OCI-LY7 (cell line): ENCODE data around the gene SWT1. TPM values are rescaled to one million over a fixed set of nuclear protein-coding genes. Genes with fewer than 3 reads are reported as not detected.

ENCODE experiments used
- BruUV-seq: library from RNA; stranded (reverse); fragments of 400-500 nt; replicated peaks from 2 replicates; lab custom pipeline; 2021; lab: Mats Ljungman, UMichigan
- CTCF ChIA-PET: fragments of 300-600 bp; sonication (Branson Sonifier 250); formaldehyde crosslinking; loops from one replicate; lab custom pipeline; 2022; ENCODE audit warnings: antibody characterized with exemption; ENCODE audit not compliant: unreplicated experiment; lab: Charles Lee
- POLR2A ChIA-PET: fragments of 300-600 bp; sonication (Branson Sonifier 250); formaldehyde crosslinking; loops from one replicate; lab custom pipeline; 2022; ENCODE audit warnings: antibody characterized with exemption; lab: Charles Lee
- DNase-seq: peaks from one replicate; pipeline ENCODE4 v3.0.0-alpha.2; 2015; ENCODE audit warnings: low spot score
- H2AFZ ChIP-seq: fragments of 200-600 bp; sonication (generic), shearing (Covaris generic); 2 replicates; pipeline ENCODE4 v1.6.1; 2014; ENCODE audit warnings: mild to moderate bottlenecking, antibody characterized with exemption, low read length, moderate library complexity
- H3K27ac ChIP-seq: fragments of 200-600 bp; sonication (generic); 2 replicates; pipeline ENCODE4 v1.5.1; 2014; ENCODE audit warnings: mixed run types, low read depth, mild to moderate bottlenecking, moderate library complexity, low read length, inconsistent platforms; ENCODE audit not compliant: poor library complexity, severe bottlenecking
- H3K36me3 ChIP-seq: fragments of 200-600 bp; sonication (generic); 2 replicates; pipeline ENCODE4 v1.6.1; 2014; ENCODE audit warnings: mild to moderate bottlenecking, antibody characterized with exemption, low read length, moderate library complexity, mixed read lengths; ENCODE audit not compliant: insufficient read depth
- H3K4me1 ChIP-seq: fragments of 200-600 bp; sonication (generic); 2 replicates; pipeline ENCODE4 v1.5.1; 2014; ENCODE audit warnings: mild to moderate bottlenecking, low read length; ENCODE audit not compliant: insufficient read depth, poor library complexity, severe bottlenecking
- H3K4me2 ChIP-seq: fragments of 200-600 bp; sonication (generic); 2 replicates; pipeline ENCODE4 v1.6.1; 2014; ENCODE audit warnings: mild to moderate bottlenecking, low read length
- H3K4me3 ChIP-seq: fragments of 200-600 bp; sonication (generic); 2 replicates; pipeline ENCODE4 v1.5.1; 2014; ENCODE audit warnings: mild to moderate bottlenecking, low read depth, low read length; ENCODE audit not compliant: poor library complexity, severe bottlenecking
- H3K79me2 ChIP-seq: fragments of 200-600 bp; sonication (generic); 2 replicates; pipeline ENCODE4 v1.6.1; 2016; ENCODE audit warnings: low read depth, mild to moderate bottlenecking, low read length, moderate library complexity, mixed read lengths; ENCODE audit not compliant: insufficient read depth
- H3K9me2 ChIP-seq: fragments of 200-600 bp; sonication (generic); 2 replicates; pipeline ENCODE4 v1.6.1; 2016; ENCODE audit warnings: mild to moderate bottlenecking, low read length, mixed read lengths; ENCODE audit not compliant: insufficient read depth
- H3K9me3 ChIP-seq: fragments of 200-600 bp; sonication (generic); 2 replicates; pipeline ENCODE4 v1.6.1; 2014; ENCODE audit warnings: mild to moderate bottlenecking, mixed run types, low read length, mixed read lengths
- H4K20me1 ChIP-seq: fragments of 200-600 bp; sonication (generic); 2 replicates; pipeline ENCODE4 v1.6.1; 2014; ENCODE audit warnings: mild to moderate bottlenecking, antibody characterized with exemption, low read length, moderate library complexity, mixed read lengths; ENCODE audit not compliant: insufficient read depth
- CTCF ChIP-seq: fragments of 200-600 bp; sonication (generic); conservative IDR thresholded peaks from 2 replicates; pipeline ENCODE4 v1.5.1; 2014; ENCODE audit warnings: mild to moderate bottlenecking, antibody characterized with exemption, low read length, moderate library complexity, mixed read lengths
- EZH2phosphoT487 ChIP-seq: fragments of 200-600 bp; sonication (generic); IDR thresholded peaks from 2 replicates; pipeline ENCODE4 v1.6.1; 2018; ENCODE audit warnings: low read depth, borderline replicate concordance, mild to moderate bottlenecking, mixed run types, antibody characterized with exemption, low read length, moderate library complexity, mixed read lengths
- intact Hi-C: fragments of 100-400 bp; cut with micrococcal nuclease; formaldehyde crosslinking; loops from one replicate; pipeline ENCODE4 v1.10.0; 2022; ENCODE audit not compliant: unreplicated experiment
- total RNA-seq, 2 experiments: library from RNA; depleted of rRNA in 1 of 2; stranded (reverse); fragments of >200 nt in 1 of 2; shearing (Covaris generic) in 1 of 2; gene quantifications; 2 replicates each; pipeline ENCODE4 v1.2.3, GENCODE V29; 2014 to 2022

SWT1 gene
- total RNA-seq, 2 experiments from 2014 or later = 2.1 to 2.6 TPM

GRCh38 chr1:185314411-185314810, 157.4 kb downstream of the SWT1 start:
- H2AFZ ChIP-seq = no peak overlapping the region
- no peaks in the 10 kb centered on the region for H3K9me2 ChIP-seq
- ChIA-PET CTCF (interaction anchor here (0.6 kb wide), 1 partner anchor 233 kb away, joined by 3 read pairs; no protein-coding TSS in a partner anchor), POLR2A (interaction anchor here (0.9 to 1.6 kb wide), 4 partner anchors 11 to 74 kb away, joined by 3 to 5 read pairs (median 4); no protein-coding TSS in a partner anchor)
- H3K4me1 ChIP-seq = peaks cover 42% of the 10 kb centered on the region
- peaks cover 75% of the 10 kb centered on the region for H3K79me2 ChIP-seq
- H4K20me1 ChIP-seq = peaks cover 45% of the 10 kb centered on the region
- H3K4me3 ChIP-seq = peak overlapping the region; percentile 87
- H3K9me3 ChIP-seq = no peaks in the 10 kb centered on the region
- no peak for DNase-seq
- H3K27ac ChIP-seq = no peak overlapping the region
- no peak for TF ChIP-seq EZH2phosphoT487
- TF ChIP-seq CTCF = no peak
- peak overlapping the region; percentile 74 for H3K4me2 ChIP-seq
- peaks cover 66% of the 10 kb centered on the region for H3K36me3 ChIP-seq
- intact Hi-C loops = loop anchor here (10.0 kb wide), 1 partner anchor 1260 kb away; the partner anchor contains the start of gene TSEN15
- no TSS peak for BruUV-seq

- Histone ChIP-seq H4K20me1 (peaks cover 45% of the 10 kb centered on the region), H3K4me1 (peaks cover 42% of the 10 kb centered on the region), H2AFZ (no peak overlapping the region), H3K27ac (no peak overlapping the region), H3K4me3 (peak overlapping the region; percentile 87), H3K36me3 (peaks cover 54% of the 10 kb centered on the region), H3K9me2 (no peaks in the 10 kb centered on the region), H3K79me2 (peaks cover 63% of the 10 kb centered on the region), H3K4me2 (peak overlapping the region; percentile 74), H3K9me3 (no peaks in the 10 kb centered on the region)
- ChIA-PET CTCF (no interaction called here), POLR2A (interaction anchor here (0.6 to 1.0 kb wide), 3 partner anchors 22 to 179 kb away, joined by 3 read pairs; no protein-coding TSS in a partner anchor)
- DNase-seq = peak; percentile 24
- TF ChIP-seq CTCF = no peak
- TF ChIP-seq EZH2phosphoT487 = no peak
- intact Hi-C loops = loop anchor here (2.0 to 10.0 kb wide), 7 partner anchors 271 to 1261 kb away; partner anchors contain the start of genes EDEM3, ODR4, RNF2 and TPR
- BruUV-seq = no TSS peak
These were observed 158.6 kb downstream of the SWT1 start for GRCh38 chr1:185315445-185316071.
